Right lobe of liver (tissue), 6 donors: ENCODE results near the gene SMIM22. TPM values are rescaled to one million over a fixed set of nuclear protein-coding genes. Genes with fewer than 3 reads are reported as not detected.

Experiments used
- ATAC-seq, 4 donors: fragments of 200-7000 bp; cut with Tn5 transposase; one replicate each; pipeline ENCODE4 v1.9.1; 2020; ENCODE audit warnings: mild to moderate bottlenecking in 4 of 4, moderate library complexity in 4 of 4
- DNase-seq, 3 donors: peaks; one replicate each; pipeline ENCODE4 v3.0.0-alpha.2; 2020
- H3K27ac ChIP-seq, 3 donors: fragments of 200-600 bp; one replicate each; pipeline ENCODE4 v1.8.0; 2022
- H3K27me3 ChIP-seq, 2 donors: fragments of 200-600 bp; one replicate each; pipeline ENCODE4 v1.8.0; 2022
- H3K36me3 ChIP-seq, 4 donors: fragments of 200-600 bp; sonication (generic) in 1 of 4; one replicate each; pipeline versions ENCODE4 v1.5.1 to v1.8.0; 2017 to 2022; ENCODE audit warnings: control low read depth in 1 of 4
- H3K4me1 ChIP-seq, 4 donors: fragments of 200-600 bp; sonication (generic) in 1 of 4; one replicate each; pipeline versions ENCODE4 v1.5.1 to v1.8.0; 2017 to 2022; ENCODE audit warnings: control low read depth in 1 of 4
- H3K4me3 ChIP-seq, 3 donors: fragments of 200-600 bp; one replicate each; pipeline ENCODE4 v1.8.0; 2022
- H3K9me3 ChIP-seq, 4 donors: fragments of 200-600 bp; sonication (generic) in 1 of 4; one replicate each; pipeline versions ENCODE4 v1.5.1 to v1.8.0; 2017 to 2022; ENCODE audit warnings: control low read depth in 1 of 4
- POLR2A ChIP-seq: fragments of 450-650 bp; IDR thresholded peaks from one replicate; pipeline ENCODE4 v1.6.1; 2017; ENCODE audit warnings: antibody characterized with exemption, mild to moderate bottlenecking
- WGBS: methylation state at CpG from one replicate; pipeline ENCODE4 v1.1.6; 2018; ENCODE audit warnings: low coverage, low lambda C conversion rate; ENCODE audit not compliant: insufficient coverage; ENCODE audit errors: missing lambda C conversion rate; 5-methylcytosine and 5-hydroxymethylcytosine counted together
- intact Hi-C, 2 donors: fragments of 100-400 bp; cut with DNase I; formaldehyde crosslinking; loops; one replicate each; pipeline versions ENCODE4 v1.11.2 to v1.14.1; 2022
- total RNA-seq, 6 experiments: library from RNA; depleted of rRNA in 2 of 6; stranded (reverse); fragments of >200 nt in 2 of 6; fragmentation: NEBNext Ultra II Directional in 3 of 6; extraction: Animal tissue kit (Norgen Biotek cat#: 25700) in 3 of 6; gene quantifications; one replicate each; pipeline versions ENCODE4 v1.1.0 to v1.2.4, GENCODE V29; 2016 to 2023
- TF ChIP-seq, protein P1 (sequence below), 4 donors: fragments of 200-600 bp in 3 of 4; fragments of 450-650 bp in 1 of 4; IDR thresholded peaks; one replicate each; pipeline versions ENCODE4 v1.5.1 to v1.8.0; 2016 to 2022; ENCODE audit warnings: antibody characterized with exemption in 4 of 4, mild to moderate bottlenecking in 2 of 4
- donor health status: DM: no; HTN: yes; CAD: no.
- donor health status: DM: no; HTN: no; CAD: no.
- donor health status: DM: no; HTN: no; CAD: no.
- donor health status: DM: no; HTN: yes; CAD: no.
- donor health status: DM: no; HTN: yes; CAD: no.

SMIM22 gene
- total RNA-seq, 6 experiments from 2014 or later, result 0.44 to 0.95 TPM; not detected in 4

DNA sequence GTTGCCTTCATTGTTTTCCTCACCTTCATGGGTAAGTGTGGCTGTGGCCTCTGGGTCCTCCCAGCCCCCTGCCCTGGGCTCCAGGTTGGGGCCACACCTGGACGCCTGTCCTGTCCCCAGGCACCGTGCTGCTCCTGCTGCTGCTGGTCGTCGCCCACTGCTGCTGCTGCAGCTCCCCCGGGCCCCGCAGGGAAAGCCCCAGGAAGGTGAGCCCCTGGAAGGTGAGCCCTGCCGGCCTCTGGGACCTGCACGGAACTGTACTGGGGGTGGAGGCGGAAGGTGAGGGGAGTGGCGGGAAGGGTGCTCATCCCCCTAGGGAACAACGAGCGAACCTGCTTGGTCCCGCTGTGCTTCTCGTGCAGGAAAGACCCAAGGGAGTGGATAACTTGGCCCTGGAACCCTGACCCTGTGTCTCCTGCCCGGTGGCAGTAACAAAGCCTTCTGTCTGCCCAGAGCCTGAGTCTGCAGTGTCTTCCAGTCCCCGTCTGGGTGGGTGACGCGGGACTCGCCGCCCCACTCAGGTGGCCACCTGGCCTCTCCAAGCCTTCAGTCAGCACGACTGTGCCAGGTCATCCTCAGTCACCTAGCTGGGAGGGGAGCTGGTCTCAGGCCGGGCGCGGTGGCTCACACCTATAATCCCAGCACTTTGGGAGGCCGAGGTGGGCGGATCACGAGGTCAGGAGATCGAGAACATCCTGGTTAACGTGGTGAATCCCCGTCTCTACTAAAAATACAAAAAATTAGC, 831 bp downstream of the SMIM22 start:
- peaks cover 0 to 5% (median 0%) of the 10 kb centered on the region in 4 donors for H3K4me1 ChIP-seq
- peaks cover 0 to 6% (median 0%) of the 10 kb centered on the region in 4 donors for H3K36me3 ChIP-seq
- DNase-seq (no peak), ATAC-seq (no peak)
- TF ChIP-seq, protein P1, sequence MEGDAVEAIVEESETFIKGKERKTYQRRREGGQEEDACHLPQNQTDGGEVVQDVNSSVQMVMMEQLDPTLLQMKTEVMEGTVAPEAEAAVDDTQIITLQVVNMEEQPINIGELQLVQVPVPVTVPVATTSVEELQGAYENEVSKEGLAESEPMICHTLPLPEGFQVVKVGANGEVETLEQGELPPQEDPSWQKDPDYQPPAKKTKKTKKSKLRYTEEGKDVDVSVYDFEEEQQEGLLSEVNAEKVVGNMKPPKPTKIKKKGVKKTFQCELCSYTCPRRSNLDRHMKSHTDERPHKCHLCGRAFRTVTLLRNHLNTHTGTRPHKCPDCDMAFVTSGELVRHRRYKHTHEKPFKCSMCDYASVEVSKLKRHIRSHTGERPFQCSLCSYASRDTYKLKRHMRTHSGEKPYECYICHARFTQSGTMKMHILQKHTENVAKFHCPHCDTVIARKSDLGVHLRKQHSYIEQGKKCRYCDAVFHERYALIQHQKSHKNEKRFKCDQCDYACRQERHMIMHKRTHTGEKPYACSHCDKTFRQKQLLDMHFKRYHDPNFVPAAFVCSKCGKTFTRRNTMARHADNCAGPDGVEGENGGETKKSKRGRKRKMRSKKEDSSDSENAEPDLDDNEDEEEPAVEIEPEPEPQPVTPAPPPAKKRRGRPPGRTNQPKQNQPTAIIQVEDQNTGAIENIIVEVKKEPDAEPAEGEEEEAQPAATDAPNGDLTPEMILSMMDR (IDR thresholded peaks at IDR 0.05), result no peak
- no peak for TF ChIP-seq POLR2A
- H3K9me3 ChIP-seq, result no peaks in the 10 kb centered on the region
- no peaks in the 10 kb centered on the region for H3K27me3 ChIP-seq
- WGBS, result no CpG with 5 or more reads among the region's 30 CpGs
- no peak overlapping the region for H3K27ac ChIP-seq
- H3K4me3 ChIP-seq, result no peak overlapping the region
- intact Hi-C loops, result no loop called here

DNA sequence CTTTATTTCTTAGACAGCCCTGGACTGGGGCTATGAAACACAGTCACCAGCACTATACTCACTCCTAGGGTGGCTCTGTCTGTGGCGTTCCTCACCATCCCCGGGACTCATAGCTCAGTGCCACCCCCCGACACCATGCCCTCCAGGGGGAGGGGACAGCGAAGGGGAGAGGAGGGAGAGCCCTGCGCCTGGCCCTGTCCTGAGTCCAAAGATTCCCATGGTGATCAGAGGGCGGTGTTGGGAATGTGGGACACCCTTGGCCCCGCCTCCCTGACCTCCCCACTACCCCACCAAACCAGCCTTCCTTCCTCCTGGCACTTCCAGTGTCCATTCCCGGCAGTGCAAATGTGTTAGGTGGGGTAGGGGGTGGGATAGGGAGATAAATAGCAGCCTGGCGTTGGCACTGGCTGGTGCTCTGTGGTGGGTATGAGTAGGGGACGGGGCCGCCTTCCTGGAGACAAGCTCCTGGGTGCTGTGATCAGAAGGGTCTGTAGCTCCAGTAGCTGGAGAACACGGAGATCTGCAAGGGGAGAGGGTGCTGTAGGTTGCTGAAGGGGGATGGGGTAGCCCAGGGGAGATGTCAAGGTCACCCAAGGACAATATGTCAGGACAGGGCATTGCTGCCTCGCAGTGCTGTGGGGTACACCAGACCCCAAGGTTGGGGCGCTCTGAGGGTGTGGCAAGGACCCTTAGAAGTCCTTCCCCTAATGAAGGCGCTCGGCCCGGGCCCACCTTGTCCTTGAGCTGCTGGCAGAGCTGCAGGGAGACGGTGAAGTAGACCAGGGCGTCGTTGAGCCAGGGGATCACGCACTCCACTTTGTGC, 2.0 kb downstream of the SMIM22 start:
- DNase-seq, result no peak
- 84% methylated on average over 6 of the region's 21 CpGs for WGBS
- no peak for ATAC-seq
- H3K27ac ChIP-seq, result no peak overlapping the region
- no peaks in the 10 kb centered on the region for H3K9me3 ChIP-seq
- no peak overlapping the region for H3K4me3 ChIP-seq
- no peaks in the 10 kb centered on the region for H3K27me3 ChIP-seq
- TF ChIP-seq, protein P1 (IDR thresholded peaks at IDR 0.05), result no peak
- no peak for TF ChIP-seq POLR2A
- peaks cover 0 to 12% (median 0%) of the 10 kb centered on the region in 4 donors for H3K4me1 ChIP-seq
- intact Hi-C loops, result no loop called here
- peaks cover 0 to 6% (median 0%) of the 10 kb centered on the region in 4 donors for H3K36me3 ChIP-seq

DNA sequence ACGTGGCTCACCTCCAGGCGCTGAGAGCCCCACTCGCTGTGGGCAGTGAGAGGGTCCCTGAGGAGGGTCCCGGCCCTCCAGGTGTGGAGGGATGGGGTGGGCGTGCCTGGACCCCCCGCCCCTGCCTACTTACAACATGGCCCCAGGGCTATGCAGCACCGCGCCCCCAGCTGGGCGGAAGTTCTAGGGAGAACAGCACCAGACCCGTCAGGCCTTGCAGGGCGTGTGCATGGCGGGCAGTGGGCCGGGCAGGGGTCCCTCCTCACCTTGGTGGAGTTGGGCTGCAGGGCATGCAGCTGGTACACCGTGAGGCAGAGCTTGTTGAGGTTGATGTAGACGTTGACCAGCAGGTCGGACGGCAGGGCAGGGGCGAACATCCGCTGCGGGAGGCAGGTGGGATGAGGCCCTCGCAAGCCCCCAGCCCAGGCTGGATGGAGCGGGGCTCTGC, 2.7 kb downstream of the SMIM22 start:
- ATAC-seq (no peak), DNase-seq (no peak)
- WGBS, result 91% methylated on average over 4 of the region's 22 CpGs
- TF ChIP-seq POLR2A, result no peak
- TF ChIP-seq, protein P1 (IDR thresholded peaks at IDR 0.05), result no peak
- peaks cover 0 to 12% (median 0%) of the 10 kb centered on the region in 4 donors for H3K4me1 ChIP-seq
- H3K9me3 ChIP-seq, result no peaks in the 10 kb centered on the region
- H3K27ac ChIP-seq, result no peak overlapping the region
- intact Hi-C loops, result no loop called here
- no peaks in the 10 kb centered on the region for H3K27me3 ChIP-seq
- peaks cover 0 to 6% (median 0%) of the 10 kb centered on the region in 4 donors for H3K36me3 ChIP-seq
- no peak overlapping the region for H3K4me3 ChIP-seq

DNA sequence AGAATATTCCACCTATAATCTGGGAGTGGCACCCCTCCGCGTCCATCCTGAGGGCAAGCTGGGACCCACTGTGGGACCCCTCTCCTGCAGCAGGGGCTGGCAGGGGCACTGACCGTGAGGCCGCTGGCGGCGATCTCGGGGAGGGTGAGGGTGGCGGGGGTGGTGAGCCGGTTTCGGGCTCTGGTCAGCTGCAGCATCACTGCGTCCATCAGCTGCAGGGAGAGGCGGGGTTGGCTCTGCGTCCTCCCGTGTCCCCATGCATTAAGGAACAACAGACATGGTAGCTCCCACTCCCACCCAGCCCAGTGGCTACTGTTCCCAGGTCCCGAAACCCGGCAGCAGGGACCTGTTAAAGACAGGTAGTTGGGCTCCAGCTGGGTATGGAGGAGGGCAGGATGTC, 3.3 kb downstream of the SMIM22 start:
- no peak overlapping the region for H3K4me3 ChIP-seq
- DNase-seq (no peak), ATAC-seq (no peak)
- no peaks in the 10 kb centered on the region for H3K9me3 ChIP-seq
- intact Hi-C loops, result no loop called here
- 80% methylated on average over 2 of the region's 16 CpGs for WGBS
- H3K27ac ChIP-seq, result no peak overlapping the region
- peaks cover 0 to 12% (median under 1%) of the 10 kb centered on the region in 4 donors for H3K4me1 ChIP-seq
- no peaks in the 10 kb centered on the region for H3K27me3 ChIP-seq
- peaks cover 0 to 6% (median 0%) of the 10 kb centered on the region in 4 donors for H3K36me3 ChIP-seq
- no peak for TF ChIP-seq POLR2A
- TF ChIP-seq, protein P1 (IDR thresholded peaks at IDR 0.05), result no peak
